H1 (cell line): ENCODE results near the gene CRISPLD2.

Experiments
- POLR2A ChIP-seq, 2 experiments: IDR thresholded peaks; 1 replicate in 1 of 2; 2 replicates in 1 of 2; pipeline ENCODE4 v1.6.1; 2011; ENCODE audit warnings: low read depth in 2 of 2, low read length in 2 of 2, mild to moderate bottlenecking in 2 of 2; ENCODE audit errors: control extremely low read depth in 1 of 2
- TAF1 ChIP-seq: IDR thresholded peaks from 2 replicates; pipeline ENCODE4 v1.6.1; 2011; ENCODE audit warnings: mild to moderate bottlenecking, low read depth, low read length
- TCF12 ChIP-seq: IDR thresholded peaks from 2 replicates; pipeline ENCODE4 v1.6.1; 2011; ENCODE audit warnings: low read depth, mild to moderate bottlenecking, low read length
- TF ChIP-seq, protein P1 (sequence below), 3 experiments: IDR thresholded peaks; 1 replicate in 2 of 3; 2 replicates in 1 of 3; pipeline versions ENCODE4 v1.5.1 to v1.6.1; 2011; ENCODE audit warnings: low read length in 3 of 3, mild to moderate bottlenecking in 3 of 3, inconsistent platforms in 2 of 3, low read depth in 1 of 3, moderate library complexity in 1 of 3; ENCODE audit not compliant: insufficient read depth in 1 of 3; ENCODE audit errors: control extremely low read depth in 1 of 3

- no peak for TF ChIP-seq TCF12
- TF ChIP-seq POLR2A (IDR thresholded peaks at IDR 0.05; ENCODE audit: control extremely low read depth in 1 of 2, low read depth in 2 of 2, low read length in 2 of 2), result no peak
- TF ChIP-seq TAF1, result no peak
- TF ChIP-seq, protein P1, sequence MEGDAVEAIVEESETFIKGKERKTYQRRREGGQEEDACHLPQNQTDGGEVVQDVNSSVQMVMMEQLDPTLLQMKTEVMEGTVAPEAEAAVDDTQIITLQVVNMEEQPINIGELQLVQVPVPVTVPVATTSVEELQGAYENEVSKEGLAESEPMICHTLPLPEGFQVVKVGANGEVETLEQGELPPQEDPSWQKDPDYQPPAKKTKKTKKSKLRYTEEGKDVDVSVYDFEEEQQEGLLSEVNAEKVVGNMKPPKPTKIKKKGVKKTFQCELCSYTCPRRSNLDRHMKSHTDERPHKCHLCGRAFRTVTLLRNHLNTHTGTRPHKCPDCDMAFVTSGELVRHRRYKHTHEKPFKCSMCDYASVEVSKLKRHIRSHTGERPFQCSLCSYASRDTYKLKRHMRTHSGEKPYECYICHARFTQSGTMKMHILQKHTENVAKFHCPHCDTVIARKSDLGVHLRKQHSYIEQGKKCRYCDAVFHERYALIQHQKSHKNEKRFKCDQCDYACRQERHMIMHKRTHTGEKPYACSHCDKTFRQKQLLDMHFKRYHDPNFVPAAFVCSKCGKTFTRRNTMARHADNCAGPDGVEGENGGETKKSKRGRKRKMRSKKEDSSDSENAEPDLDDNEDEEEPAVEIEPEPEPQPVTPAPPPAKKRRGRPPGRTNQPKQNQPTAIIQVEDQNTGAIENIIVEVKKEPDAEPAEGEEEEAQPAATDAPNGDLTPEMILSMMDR (IDR thresholded peaks at IDR 0.05; ENCODE audit: control extremely low read depth in 1 of 3, insufficient read depth in 1 of 3, low read depth in 1 of 3, low read length in 3 of 3), result no peak
Measured at GRCh38 chr16:84830765-84831384, 11.1 kb downstream of the CRISPLD2 start.
